ENCODE results near the gene TGM5.
"Not testable (repeated sequence)": the region's sequence is repeated elsewhere in the genome, so short reads cannot be mapped to it uniquely, and the experiment has no call there.

Gene TGM5

GRCh38 chr15:43199945-43200488 lies 66.7 kb downstream of the TGM5 start:
- H3K4me3 ChIP-seq (ENCODE audit: low read depth, low read length): no peak overlapping the region
- no peak for TF ChIP-seq CTCF (IDR thresholded peaks at IDR 0.05; ENCODE audit: low read depth, low read length)
- DNase-seq (ENCODE audit: low read depth, low spot score): no peak
- in situ Hi-C loops (cut with HindIII; ENCODE audit: low sequenced_read_pairs): no loop called here

GRCh38 chr15:43198992-43199391 lies 67.7 kb downstream of the TGM5 start:
- in situ Hi-C loops (cut with HindIII; ENCODE audit: low sequenced_read_pairs): no loop called here
- no peak overlapping the region for H3K4me3 ChIP-seq (ENCODE audit: low read depth, low read length)
- no peak for DNase-seq (ENCODE audit: low read depth, low spot score)
- no peak for TF ChIP-seq CTCF (IDR thresholded peaks at IDR 0.05; ENCODE audit: low read depth, low read length)

- H3K4me3 ChIP-seq (ENCODE audit: low read depth, low read length); in situ Hi-C loops (cut with HindIII; ENCODE audit: low sequenced_read_pairs); DNase-seq (ENCODE audit: low read depth, low spot score): not testable (repeated sequence)
Observed at GRCh38 chr15:43198556-43198955, 68.2 kb downstream of the TGM5 start.

GRCh38 chr15:43197773-43198172 lies 69.0 kb downstream of the TGM5 start:
- DNase-seq (ENCODE audit: low read depth, low spot score); H3K4me3 ChIP-seq (ENCODE audit: low read depth, low read length); in situ Hi-C loops (cut with HindIII; ENCODE audit: low sequenced_read_pairs): not testable (repeated sequence)

- DNase-seq (ENCODE audit: low read depth, low spot score): no peak
- in situ Hi-C loops (cut with HindIII; ENCODE audit: low sequenced_read_pairs): no loop called here
- H3K4me3 ChIP-seq (ENCODE audit: low read depth, low read length): no peak overlapping the region
- TF ChIP-seq CTCF (IDR thresholded peaks at IDR 0.05; ENCODE audit: low read depth, low read length): no peak
Observed at GRCh38 chr15:43196760-43197548, 69.8 kb downstream of the TGM5 start.

GRCh38 chr15:43194795-43195194 lies 71.9 kb downstream of the TGM5 start:
- H3K4me3 ChIP-seq (ENCODE audit: low read depth, low read length): no peak overlapping the region
- TF ChIP-seq CTCF (IDR thresholded peaks at IDR 0.05; ENCODE audit: low read depth, low read length): no peak
- DNase-seq (ENCODE audit: low read depth, low spot score): no peak
- in situ Hi-C loops (cut with HindIII; ENCODE audit: low sequenced_read_pairs): no loop called here

GRCh38 chr15:43193710-43194109 lies 73.0 kb downstream of the TGM5 start:
- in situ Hi-C loops (cut with HindIII; ENCODE audit: low sequenced_read_pairs): no loop called here
- no peak overlapping the region for H3K4me3 ChIP-seq (ENCODE audit: low read depth, low read length)
- DNase-seq (ENCODE audit: low read depth, low spot score): no peak
- no peak for TF ChIP-seq CTCF (IDR thresholded peaks at IDR 0.05; ENCODE audit: low read depth, low read length)

All from astrocyte of the spinal cord (primary cell).